Liver (tissue), 9 donors: Measurements from ENCODE around the gene RIN1. TPM values are rescaled to one million over a fixed set of nuclear protein-coding genes. Genes with fewer than 3 reads are reported as not detected.

Source experiments
- DNase-seq: peaks from one replicate; pipeline ENCODE4 v3.0.0-alpha.2; 2017; ENCODE audit warnings: low spot score
- H3K27ac ChIP-seq, 2 donors: one replicate each; pipeline ENCODE4 v1.7.0; 2013; ENCODE audit warnings: inconsistent platforms in 2 of 2, low read length in 2 of 2, control low read depth in 1 of 2, low read depth in 1 of 2, mild to moderate bottlenecking in 1 of 2
- H3K27me3 ChIP-seq, 4 donors: one replicate each; pipeline versions ENCODE4 v1.6.1 to v1.7.0; 2013; ENCODE audit warnings: low read length in 3 of 4, inconsistent platforms in 1 of 4, mild to moderate bottlenecking in 1 of 4, moderate library complexity in 1 of 4; ENCODE audit not compliant: control insufficient read depth in 4 of 4, insufficient read depth in 4 of 4
- H3K36me3 ChIP-seq, 4 donors: one replicate each; pipeline versions ENCODE4 v1.6.1 to v1.7.0; 2013; ENCODE audit warnings: low read length in 3 of 4, mild to moderate bottlenecking in 3 of 4, low read depth in 1 of 4, moderate library complexity in 1 of 4; ENCODE audit not compliant: control insufficient read depth in 4 of 4, insufficient read depth in 3 of 4
- H3K4me1 ChIP-seq, 4 donors: one replicate each; pipeline versions ENCODE4 v1.6.1 to v1.7.0; 2013; ENCODE audit warnings: low read length in 3 of 4, mild to moderate bottlenecking in 3 of 4, moderate library complexity in 1 of 4; ENCODE audit not compliant: control insufficient read depth in 4 of 4, insufficient read depth in 4 of 4
- H3K4me3 ChIP-seq, 3 donors: one replicate each; pipeline versions ENCODE4 v1.6.1 to v1.7.0; 2013; ENCODE audit warnings: low read length in 3 of 3, control low read depth in 1 of 3, low read depth in 1 of 3, mild to moderate bottlenecking in 1 of 3
- H3K9ac ChIP-seq, 2 donors: one replicate each; pipeline ENCODE4 v1.7.0; 2013; ENCODE audit warnings: low read length in 2 of 2, mild to moderate bottlenecking in 2 of 2, moderate library complexity in 2 of 2, control low read depth in 1 of 2, low read depth in 1 of 2
- H3K9me3 ChIP-seq, 4 donors: one replicate each; pipeline versions ENCODE4 v1.6.1 to v1.7.0; 2013; ENCODE audit warnings: low read length in 3 of 4; ENCODE audit not compliant: control insufficient read depth in 4 of 4
- ATF3 ChIP-seq: IDR thresholded peaks from 2 replicates; pipeline ENCODE4 v1.6.1; 2016; ENCODE audit warnings: antibody characterized with exemption
- CTCF ChIP-seq: fragments of 150-350 bp; IDR thresholded peaks from 2 replicates; pipeline ENCODE4 v1.5.1; 2017; ENCODE audit warnings: improper control_type of control experiment, low read depth, low read length; ENCODE audit not compliant: missing input control
- EGR1 ChIP-seq, 2 donors: IDR thresholded peaks; 2 replicates each; pipeline ENCODE4 v1.6.1; 2016 to 2018; ENCODE audit warnings: antibody characterized with exemption in 2 of 2, low read depth in 2 of 2
- FOXA1 ChIP-seq: IDR thresholded peaks from 2 replicates; pipeline ENCODE4 v1.6.1; 2016; ENCODE audit warnings: antibody characterized with exemption
- RAD21 ChIP-seq, 2 donors: IDR thresholded peaks; 2 replicates each; pipeline ENCODE4 v1.6.1; 2016; ENCODE audit warnings: antibody characterized with exemption in 2 of 2, mild to moderate bottlenecking in 2 of 2
- SP1 ChIP-seq: IDR thresholded peaks from 2 replicates; pipeline ENCODE4 v1.6.1; 2018; ENCODE audit warnings: antibody characterized with exemption, mild to moderate bottlenecking
- TAF1 ChIP-seq: conservative IDR thresholded peaks from 2 replicates; pipeline ENCODE4 v1.6.1; 2016; ENCODE audit warnings: antibody characterized with exemption, mild to moderate bottlenecking
- WGBS: extraction: QIAGEN DNeasy Blood & Tissue Kit; methylation state at CpG from one replicate; pipeline ENCODE4 v1.1.7; 2013; 5-methylcytosine and 5-hydroxymethylcytosine counted together
- polyA plus RNA-seq, 2 donors: library from polyadenylated mRNA; stranded (reverse) in 1 of 2; unstranded in 1 of 2; fragments of 200-250 nt in 1 of 2; fragments of >200 nt in 1 of 2; fragmentation: Nextera tagmentation in 1 of 2; extraction: Ambion mirVana in 1 of 2; gene quantifications; one replicate each; pipeline versions ENCODE4 v1.2.1 to v1.2.3, GENCODE V29; 2013 to 2015
- total RNA-seq, 2 donors: library from RNA; depleted of rRNA; stranded (reverse); fragments of >200 nt; gene quantifications; one replicate each; pipeline ENCODE4 v1.2.3, GENCODE V29; 2014
- TF ChIP-seq, protein P1 (sequence below): IDR thresholded peaks from 2 replicates; pipeline ENCODE4 v1.6.1; 2016; ENCODE audit warnings: antibody characterized with exemption, mild to moderate bottlenecking
- donor health status: healthy.
- donor health status: healthy.
- donor health status: healthy.
- donor health status: healthy.
- donor health status: healthy.

The RIN1 gene
- total and polyA plus RNA-seq, 4 donors = 0.11 to 1.1 (median 0.53) TPM

DNA sequence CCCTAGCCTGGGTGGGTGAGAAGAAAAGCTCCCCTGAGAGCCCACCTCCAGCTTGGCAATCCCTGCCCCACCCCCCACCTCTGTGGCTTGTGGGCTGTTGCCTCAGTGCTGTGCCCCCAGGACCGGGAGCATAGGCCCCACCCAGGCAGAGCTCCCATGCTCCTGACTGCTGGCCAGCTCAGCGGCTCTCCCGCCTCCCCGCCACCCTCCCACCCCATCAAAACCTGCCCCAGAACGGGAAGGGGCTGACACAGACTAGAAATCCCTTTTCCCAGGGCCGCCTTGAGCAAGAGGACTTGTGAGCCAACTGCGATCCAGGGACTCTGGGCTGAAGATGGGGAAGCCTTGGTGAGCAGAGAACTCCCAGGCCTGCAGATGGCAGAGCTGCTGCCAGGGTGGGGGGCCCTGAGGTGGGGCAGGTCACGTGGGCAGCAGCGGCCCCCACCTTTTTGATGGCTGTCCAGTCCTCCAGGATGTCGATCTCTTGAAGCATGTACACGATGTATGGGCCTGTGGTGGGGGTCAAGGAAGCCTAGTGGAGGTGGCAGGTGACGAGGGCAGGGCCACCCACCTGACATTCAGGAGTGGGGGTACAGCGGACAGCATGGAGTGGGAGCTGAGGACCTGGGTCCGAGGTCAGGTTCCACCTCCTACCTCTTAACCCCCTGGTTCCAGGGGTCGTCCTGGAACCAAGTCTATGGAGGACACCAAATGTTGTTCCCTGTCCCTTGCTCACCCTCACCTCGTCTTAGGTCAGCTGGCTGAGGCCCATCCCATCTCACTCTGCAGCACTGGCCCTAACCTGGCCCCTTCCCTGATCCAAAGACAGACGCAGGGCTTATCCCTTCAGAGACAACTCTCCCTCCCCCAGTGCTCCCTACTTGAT, 2.3 kb upstream of the RIN1 start:
- no peak for TF ChIP-seq FOXA1
- TF ChIP-seq SP1 = no peak
- no peak for TF ChIP-seq RAD21 (IDR thresholded peaks at IDR 0.05)
- TF ChIP-seq, protein P1, sequence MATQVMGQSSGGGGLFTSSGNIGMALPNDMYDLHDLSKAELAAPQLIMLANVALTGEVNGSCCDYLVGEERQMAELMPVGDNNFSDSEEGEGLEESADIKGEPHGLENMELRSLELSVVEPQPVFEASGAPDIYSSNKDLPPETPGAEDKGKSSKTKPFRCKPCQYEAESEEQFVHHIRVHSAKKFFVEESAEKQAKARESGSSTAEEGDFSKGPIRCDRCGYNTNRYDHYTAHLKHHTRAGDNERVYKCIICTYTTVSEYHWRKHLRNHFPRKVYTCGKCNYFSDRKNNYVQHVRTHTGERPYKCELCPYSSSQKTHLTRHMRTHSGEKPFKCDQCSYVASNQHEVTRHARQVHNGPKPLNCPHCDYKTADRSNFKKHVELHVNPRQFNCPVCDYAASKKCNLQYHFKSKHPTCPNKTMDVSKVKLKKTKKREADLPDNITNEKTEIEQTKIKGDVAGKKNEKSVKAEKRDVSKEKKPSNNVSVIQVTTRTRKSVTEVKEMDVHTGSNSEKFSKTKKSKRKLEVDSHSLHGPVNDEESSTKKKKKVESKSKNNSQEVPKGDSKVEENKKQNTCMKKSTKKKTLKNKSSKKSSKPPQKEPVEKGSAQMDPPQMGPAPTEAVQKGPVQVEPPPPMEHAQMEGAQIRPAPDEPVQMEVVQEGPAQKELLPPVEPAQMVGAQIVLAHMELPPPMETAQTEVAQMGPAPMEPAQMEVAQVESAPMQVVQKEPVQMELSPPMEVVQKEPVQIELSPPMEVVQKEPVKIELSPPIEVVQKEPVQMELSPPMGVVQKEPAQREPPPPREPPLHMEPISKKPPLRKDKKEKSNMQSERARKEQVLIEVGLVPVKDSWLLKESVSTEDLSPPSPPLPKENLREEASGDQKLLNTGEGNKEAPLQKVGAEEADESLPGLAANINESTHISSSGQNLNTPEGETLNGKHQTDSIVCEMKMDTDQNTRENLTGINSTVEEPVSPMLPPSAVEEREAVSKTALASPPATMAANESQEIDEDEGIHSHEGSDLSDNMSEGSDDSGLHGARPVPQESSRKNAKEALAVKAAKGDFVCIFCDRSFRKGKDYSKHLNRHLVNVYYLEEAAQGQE = no peak
- TF ChIP-seq CTCF = no peak
- no peak for TF ChIP-seq EGR1 (IDR thresholded peaks at IDR 0.05; ENCODE audit: low read depth in 2 of 2)
- TF ChIP-seq ATF3 = no peak
- peaks cover 4 to 18% (median 10%) of the 10 kb centered on the region in 4 donors for H3K4me1 ChIP-seq
- peaks cover 12 to 35% (median 20%) of the 10 kb centered on the region in 4 donors for H3K36me3 ChIP-seq
- H3K27me3 ChIP-seq = no peaks in the 10 kb centered on the region
- H3K27ac ChIP-seq = no peak overlapping the region
- WGBS = 89% methylated on average over 17 of the region's 17 CpGs
- no peak overlapping the region for H3K4me3 ChIP-seq
- no peak overlapping the region for H3K9ac ChIP-seq
- DNase-seq = no peak
- H3K9me3 ChIP-seq = no peaks in the 10 kb centered on the region

- peaks cover 4 to 16% (median 8%) of the 10 kb centered on the region in 4 donors for H3K4me1 ChIP-seq
- peaks cover 12 to 35% (median 20%) of the 10 kb centered on the region in 4 donors for H3K36me3 ChIP-seq
- no peak for TF ChIP-seq TAF1
- H3K9ac ChIP-seq = no peak overlapping the region
- no peaks in the 10 kb centered on the region for H3K27me3 ChIP-seq
- DNase-seq = no peak
- WGBS = 71% methylated on average over 18 of the region's 18 CpGs
- no peak overlapping the region for H3K4me3 ChIP-seq
- H3K27ac ChIP-seq = peak overlapping the region in 1 of 2 donors; percentile 51
- H3K9me3 ChIP-seq = no peaks in the 10 kb centered on the region
Measured at GRCh38 chr11:66337103-66337899, 1.1 kb upstream of the RIN1 start.
